SKM-1 (cell line): ENCODE measurements around the gene FNIP2.
"Not testable (repeated sequence)": the region's sequence is repeated elsewhere in the genome, so short reads cannot be mapped to it uniquely, and the experiment has no call there.

Source experiments
- DNase-seq: peaks from one replicate; lab custom pipeline; 2025; ENCODE audit not compliant: unreplicated experiment; lab: John Stamatoyannopoulos, UW

FNIP2 gene

GRCh38 chr4:158948071-158948470 lies 179.2 kb downstream of the FNIP2 start:
- no peak for DNase-seq

GRCh38 chr4:158949099-158949498 lies 180.3 kb downstream of the FNIP2 start:
- DNase-seq, result no peak

- DNase-seq, result not testable (repeated sequence)
Observed at GRCh38 chr4:158952221-158952774, 183.5 kb downstream of the FNIP2 start.

GRCh38 chr4:158956345-158956744 lies 187.5 kb downstream of the FNIP2 start:
- not testable (repeated sequence) for DNase-seq

- DNase-seq, result not testable (repeated sequence)
Observed at GRCh38 chr4:158956918-158957317, 188.1 kb downstream of the FNIP2 start.
